ENCODE data around the gene HSPB9.
"Not testable (repeated sequence)": the region's sequence is repeated elsewhere in the genome, so short reads cannot be mapped to it uniquely, and the experiment has no call there.

HSPB9 gene

DNA sequence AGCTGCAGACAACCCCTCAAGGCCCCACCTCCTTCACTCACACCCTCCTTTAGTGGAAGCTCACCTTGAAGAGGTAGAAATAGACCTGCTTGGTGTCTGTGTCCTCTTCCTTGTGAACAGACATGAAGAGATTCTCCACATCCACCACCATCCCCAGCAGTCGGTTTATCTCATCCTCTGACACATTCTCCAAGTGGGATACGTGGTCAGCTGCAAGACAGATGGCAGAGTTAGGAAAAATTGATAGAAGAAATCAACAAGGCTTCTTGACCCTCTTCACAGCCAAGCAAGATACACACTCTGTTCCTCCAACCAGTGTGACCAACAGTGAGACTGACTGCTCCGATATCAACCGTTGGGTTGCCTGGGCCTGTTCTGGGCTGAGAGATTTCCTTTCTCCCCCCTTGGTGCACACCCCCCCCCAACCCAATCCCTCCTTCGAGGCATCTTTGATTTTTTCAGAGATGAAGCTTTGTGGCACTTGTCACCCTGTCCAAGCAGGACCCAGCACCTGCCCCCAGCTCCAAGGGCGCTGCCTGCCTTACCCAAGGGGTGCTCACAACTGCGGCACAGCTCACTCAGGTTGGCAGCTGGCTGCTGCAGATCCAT, 2.3 kb upstream of the HSPB9 start:
- DNase-seq: no peak

DNA sequence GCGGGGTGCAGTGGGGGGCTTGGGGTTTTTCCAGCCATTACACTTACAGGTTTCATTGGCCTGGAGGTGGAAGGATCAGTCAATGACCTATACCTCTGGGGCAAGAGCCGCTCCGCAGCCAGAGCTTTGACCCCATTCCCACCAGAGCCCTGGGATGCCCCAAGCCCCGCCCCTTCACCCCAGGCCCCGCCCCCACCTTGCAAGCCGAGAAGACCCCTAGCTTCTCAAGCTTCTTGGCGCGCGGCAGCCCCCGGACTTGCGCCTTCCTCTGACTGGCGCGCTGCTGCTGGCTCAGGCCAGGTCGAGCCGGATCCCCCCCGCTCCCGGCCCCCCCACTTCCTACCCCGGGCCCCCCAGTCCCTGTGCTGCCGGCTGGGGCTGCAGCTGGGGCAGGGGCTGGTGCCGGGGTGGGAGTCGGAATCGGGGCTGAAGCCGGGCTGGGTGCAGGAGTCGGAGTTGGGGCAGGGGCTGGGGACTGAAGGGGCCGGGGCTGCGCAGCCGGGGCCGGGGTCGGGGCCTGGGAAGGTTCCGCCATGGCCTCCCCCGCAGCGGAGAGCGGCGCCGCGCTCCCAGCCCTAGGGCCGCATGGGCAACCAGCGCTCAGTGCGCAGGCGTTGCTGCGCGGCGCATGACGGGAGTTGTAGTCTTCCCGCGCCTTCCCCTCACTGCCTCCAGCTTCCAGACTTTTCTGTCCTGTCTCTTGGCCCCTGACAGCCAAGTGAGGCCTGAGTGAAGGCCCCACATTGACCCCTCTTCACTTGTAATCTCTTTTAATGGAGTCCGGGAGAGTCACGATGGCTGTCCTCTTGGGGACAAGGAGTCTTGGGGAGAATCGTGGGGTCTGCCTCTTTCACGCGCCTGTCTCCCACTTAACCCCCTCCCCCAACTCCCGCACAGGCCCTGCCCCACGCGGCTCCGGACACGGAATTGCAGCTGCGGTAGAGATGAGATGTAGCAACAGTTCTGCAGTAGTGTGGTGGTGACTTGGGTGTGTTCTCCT, 1.5 kb upstream of the HSPB9 start, which contains the start of gene KAT2A:
Gene KAT2A (minus strand): TSS at position 598 of the 1,000 bp plus-strand sequence. CDS start 63 bp downstream, at position 535.
- DNase-seq: peak; percentile 75

DNA sequence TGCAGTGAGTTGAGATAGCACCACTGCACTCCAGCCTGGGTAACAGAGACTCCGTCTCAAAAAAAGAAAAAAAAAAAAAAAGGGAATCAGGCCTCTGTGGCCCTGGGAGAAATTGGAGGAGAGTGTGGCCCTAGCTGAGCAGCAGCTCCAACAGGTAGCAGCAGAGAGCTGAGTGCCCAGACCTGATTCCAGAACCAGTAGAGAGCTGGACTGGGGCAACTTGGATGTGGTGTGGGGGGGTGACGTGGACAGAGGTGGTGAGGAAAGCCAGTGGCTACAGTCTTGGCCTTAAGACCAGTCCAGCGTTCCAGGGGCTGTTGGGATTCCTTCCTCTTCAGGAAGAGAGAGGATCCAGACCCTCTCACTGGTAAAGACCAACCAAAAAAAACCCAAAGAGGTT, 1.7 kb downstream of the HSPB9 start:
- DNase-seq: no peak

DNA sequence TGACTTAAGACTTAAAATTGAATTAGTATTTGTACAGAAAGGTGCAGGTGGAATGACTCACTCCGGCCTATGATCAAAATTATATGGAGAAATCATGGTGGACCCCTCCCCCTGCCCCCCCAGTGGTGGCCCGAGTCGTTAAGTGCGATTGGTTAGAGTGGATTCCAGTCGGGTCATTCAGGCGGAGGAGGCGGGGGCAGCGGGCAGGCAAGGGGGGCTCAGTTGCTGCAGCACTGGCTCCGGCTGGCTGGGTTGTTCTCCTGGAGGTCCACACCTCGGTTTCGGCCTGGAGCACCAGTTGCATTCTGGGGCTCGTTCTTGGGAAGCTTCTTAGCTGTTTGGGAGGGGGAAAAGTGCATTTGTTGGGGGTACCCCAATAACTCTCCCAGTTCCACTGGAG, 3.0 kb downstream of the HSPB9 start:
- no peak for DNase-seq

DNA sequence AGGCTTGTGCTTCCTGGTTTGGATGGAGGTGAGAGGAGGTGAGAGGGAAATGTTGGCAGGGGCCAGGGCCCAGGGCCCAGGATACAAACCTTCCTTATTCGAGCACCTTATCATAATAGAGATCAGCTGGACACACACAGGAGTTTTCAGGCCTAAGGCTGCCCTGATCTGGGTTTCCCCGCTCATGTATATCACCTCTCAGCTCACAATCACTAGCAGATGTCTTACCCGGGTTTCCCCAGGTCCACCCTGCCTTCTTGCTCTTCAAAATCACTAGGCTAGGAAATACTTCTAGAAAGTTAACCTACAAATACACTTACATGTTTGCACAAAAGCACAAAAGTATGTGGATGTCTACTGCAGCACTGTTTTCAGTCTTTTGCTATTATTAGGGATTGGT, 4.2 kb downstream of the HSPB9 start:
- DNase-seq: no peak

DNA sequence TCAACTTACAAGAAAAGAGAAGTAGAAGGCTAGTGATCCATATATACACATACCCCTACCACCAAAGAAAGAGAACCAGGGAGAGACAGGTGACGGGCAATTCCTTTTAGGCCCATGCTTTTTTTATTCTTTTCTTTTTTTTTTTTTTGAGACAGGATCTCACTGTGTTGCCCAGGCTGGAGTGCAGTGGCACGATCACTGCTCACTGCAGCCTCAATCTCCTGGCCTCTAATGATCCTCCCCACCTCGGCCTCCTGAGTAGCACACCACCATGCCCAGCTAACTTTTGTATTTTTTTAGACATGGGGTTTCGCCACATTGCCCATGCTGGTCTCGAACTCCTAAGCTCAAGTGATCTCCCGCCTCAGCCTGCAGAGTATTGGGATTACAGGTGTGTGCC, 4.8 kb downstream of the HSPB9 start:
- no peak for DNase-seq

DNA sequence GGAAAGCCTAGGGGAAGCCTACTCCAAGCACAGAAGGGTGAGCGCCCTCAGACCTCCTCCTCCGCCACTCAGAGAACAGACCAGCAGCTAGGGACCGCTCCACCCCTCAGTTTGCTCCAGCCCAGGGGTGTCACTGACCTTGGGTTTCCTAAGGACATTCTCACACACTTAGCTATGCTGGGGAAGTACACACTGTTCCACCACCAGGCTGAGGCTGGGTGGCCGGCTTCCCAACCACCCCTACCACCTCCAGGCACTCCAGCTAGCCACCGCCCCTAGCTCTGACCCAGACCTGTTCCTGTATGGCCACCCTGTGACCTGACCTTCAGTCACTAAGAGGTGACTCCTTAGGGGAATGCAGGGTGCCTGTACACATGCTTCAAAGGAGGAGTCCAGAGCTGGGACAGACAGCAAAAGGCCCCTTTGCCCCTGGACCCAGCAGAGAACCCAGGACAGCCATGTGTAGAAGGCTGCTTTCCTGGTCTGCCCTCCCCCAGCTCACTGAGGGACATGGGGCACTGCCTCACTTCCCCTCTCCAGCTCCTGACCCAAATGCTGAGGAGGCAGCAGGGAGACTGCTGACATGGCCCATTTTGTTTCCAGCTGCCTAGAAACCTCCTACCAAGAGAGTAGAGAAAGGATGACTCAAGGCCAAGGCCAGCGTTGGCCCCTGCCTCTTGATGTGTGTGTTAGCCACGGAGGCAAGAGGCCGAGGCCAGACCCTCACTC, 6.7 kb downstream of the HSPB9 start:
- no peak for DNase-seq

DNA sequence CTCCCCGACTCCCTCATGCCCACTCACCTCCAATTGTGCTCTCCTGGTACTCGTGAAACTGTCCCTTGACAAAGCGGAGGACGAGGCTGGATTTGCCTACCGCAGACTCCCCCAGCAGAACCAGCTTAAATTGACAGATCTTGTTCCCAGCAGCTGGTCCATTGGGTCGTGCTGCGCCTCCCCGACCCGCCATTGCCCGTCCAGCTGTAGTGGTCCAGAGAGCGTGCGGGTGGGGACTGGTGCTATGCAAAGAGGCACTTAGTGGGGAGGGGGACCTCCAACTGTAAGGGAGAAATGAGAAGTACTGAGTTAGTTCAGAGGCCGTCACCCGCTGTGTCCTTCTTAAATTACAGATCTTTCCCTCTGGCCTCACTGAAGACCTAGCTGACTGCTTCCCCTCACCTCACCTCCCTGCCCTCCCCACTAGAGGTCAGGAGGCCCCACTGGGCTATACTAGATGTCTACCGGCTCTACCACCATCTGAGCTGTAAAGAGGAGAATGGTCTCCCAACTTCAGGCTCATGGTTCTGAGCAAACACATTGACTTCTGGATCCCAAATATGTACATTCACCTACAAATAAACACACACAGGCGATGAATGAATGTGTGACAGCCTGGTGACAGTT, 7.8 kb downstream of the HSPB9 start:
- no peak for DNase-seq

DNA sequence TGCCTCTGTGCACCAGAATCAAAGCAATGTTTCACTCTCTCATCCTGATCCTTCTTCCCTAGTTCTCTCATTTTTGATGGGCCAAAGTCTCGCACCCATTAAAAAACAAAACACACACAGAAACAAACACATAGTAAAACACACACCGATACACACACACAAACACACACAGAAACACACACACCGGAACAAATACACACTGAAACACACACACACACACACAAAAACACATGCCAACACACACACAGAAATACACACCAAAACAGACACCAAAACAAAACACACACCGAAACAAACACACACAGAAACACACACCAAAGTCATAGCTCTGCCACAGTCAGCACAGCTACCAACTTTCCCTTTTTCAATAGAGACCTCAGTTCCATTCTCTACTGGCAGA, 8.6 kb downstream of the HSPB9 start:
- no peak for DNase-seq

DNA sequence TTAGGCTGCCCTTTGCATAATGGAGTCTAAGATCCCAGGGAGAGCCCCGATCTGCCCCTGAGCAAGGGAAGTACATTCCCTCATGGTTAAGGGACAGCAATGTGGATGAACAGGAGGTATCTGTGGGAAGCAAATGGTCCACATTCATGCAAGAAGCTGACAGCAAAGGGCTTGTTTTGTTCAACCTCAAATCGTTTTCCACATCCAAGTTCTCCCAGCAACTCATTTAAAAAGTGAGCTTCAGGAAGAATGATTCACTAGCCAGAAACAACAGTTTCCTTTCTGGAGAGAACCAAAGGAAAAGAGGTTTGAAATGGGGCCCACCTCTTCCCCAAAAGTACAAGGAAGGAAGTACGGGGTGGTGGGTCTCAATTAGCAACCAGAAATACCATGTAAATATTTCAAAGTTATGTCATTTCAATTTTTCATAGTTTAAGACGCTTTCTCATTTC, 9.4 kb downstream of the HSPB9 start:
- no peak for DNase-seq

DNA sequence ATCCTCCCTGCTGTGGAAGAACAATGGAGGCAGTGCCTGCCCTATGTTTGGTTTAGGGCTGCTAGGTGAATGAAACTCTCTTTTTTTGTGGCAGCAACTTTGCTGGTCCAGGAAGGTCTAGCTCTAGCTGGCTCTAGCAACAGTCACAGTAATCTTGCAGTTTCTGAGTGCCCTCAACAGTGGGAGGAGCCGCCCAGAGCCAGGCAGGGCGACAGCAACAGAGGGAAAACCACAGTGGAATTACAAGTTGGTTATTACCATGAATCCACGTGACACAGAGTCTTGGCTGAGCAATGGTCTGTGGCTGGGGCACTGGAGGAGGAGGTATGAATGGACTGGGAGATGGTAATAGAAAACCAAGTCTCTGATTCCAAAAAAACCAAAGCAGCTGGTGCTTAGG, 10.3 kb downstream of the HSPB9 start:
- DNase-seq: no peak

DNA sequence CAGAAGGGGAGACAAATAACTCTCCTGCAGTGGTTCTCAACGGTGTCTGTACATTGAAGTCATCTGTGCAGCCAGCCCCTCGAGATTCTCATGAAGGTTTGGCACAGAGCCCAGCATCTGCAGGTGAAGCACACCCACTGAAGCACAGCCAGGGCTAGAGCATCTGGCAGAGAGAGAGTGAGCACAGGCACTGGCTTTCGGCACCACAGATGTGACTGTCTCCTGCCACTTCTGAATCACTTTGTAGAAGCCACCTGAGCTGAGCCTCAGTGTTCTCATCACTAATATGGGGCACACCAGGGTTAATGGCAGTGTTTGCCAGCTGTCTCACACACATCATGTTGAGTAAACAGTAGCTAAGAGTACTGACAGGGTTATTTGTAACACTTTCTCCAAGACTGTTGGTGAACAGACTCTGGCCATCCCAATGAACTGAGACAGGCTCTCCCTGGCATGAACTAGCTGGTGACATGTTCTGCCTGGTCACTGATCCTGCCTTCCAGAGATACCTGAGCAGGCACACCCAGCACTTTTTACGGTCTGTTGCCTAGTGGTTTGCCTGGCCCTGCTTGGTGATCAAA, 10.9 kb downstream of the HSPB9 start:
- peak; percentile 98 for DNase-seq

DNA sequence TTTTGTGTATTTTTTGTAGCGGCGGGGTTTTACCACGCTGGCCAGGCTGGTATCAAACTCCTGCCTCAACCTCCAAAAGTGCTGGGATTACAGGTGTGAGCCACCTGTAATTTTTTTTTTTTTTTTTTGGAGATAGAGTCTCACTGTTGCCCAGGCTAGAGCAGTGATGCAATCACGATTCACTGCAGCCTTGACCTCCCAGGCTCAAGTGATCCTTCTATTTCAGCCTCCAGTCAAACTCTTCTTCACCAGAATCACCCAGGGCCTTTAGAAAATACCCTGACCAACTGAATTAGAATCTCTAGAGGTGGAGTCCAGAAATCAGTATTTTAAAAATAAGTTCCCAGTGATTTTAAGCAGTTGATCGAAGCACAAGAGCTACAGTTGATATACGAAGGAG, 12.5 kb downstream of the HSPB9 start:
- DNase-seq: no peak

DNA sequence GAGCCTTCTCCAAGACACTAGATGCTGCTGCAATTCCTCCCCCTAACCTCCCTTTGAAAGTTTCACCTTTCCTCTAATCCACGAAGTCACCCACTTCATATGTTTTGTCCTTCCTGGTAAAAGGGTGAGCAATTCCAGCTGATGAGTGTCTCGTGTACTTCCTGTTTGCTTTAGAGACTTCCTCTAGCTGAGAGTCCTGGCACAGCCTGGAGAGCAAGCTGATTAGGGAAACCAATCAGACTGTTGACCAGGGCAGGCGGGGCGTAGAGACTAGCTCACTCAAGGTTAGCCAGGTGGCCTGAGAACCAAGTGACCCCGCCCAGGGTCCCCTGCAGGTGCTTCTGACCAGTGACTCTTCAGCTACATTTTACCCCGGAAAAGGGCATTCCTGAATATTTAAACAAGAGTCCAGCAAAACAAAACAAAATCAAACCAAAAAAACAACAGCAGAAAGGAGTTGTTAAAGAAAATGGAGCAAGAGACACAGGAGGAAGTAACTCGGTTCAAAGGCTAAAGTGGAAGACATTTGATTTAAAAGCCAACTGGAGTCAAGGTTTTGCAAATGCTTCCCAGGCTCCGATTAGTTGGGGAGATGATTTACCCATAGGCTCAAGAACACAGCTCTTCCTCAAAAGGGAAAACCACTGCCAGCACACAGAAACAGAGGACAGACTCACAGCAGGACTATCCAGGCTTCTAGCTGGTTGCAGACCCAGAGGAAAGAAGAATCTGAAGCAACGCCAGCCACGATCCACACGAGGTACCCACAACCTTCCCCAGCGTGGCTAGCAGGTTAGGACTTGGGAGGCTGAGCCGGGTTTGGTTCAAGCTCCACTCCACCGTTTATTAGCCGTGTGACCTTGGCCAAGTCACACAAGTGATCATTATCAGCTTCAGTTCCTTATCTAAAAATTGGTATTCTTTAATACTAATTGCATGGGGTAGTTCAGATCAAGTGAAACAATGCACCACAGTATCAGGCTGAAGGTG, 13.4 kb downstream of the HSPB9 start:
- no peak for DNase-seq

DNA sequence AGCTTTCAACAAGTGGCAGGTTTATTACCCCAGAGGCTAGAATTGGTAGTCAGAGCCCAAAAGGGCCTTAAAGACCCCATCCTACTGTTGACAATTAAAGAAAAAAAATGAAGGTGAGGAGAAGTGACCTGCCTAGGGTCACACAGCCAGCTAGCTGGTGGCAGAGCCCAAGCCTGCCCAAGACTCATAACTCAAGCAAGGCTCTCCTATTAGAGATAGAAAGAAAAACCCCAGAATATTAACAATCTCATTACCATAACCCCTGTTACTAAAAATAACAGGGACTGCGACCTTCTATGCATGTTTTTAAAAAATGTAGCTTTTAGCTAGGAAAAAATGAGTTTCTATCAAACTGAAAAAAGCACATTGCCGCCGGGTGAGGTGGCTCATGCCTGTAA, 14.0 kb downstream of the HSPB9 start:
- no peak for DNase-seq

DNA sequence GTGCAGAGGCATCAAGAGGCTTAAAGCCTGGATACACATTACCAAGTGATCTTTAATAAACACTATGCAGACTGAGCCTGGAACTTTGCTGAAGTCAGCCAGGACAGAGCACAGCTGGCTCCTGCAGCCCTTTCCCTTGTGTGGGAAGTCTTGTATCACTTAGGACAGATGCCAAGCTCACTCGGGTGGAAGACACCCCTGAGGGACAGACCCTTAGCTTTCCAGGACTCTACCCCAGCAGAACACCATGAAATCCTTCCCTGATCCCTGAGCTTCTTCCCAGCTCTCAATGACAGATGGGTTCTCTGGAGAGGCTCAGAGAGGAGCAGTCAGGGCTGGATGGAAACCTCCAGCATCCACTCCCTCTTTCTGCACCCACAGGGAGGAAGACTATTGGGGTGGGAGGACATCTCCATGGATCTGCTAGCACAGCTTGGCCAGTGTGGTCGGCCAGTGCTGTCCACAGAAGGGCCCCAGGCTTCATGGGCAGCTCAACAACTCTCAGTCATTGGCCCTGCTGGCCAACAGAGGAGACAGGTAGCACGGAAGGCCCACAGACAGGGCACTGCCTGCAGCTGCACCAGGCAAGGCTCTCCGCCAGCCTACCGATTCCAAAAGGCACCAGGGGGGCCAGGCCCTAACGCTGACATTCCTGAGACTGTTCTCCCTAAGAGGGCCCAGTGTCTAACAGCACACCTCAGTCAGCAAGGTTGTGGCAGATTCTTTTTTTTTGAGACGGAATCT, 16.3 kb downstream of the HSPB9 start:
- DNase-seq: peak; percentile 47

DNA sequence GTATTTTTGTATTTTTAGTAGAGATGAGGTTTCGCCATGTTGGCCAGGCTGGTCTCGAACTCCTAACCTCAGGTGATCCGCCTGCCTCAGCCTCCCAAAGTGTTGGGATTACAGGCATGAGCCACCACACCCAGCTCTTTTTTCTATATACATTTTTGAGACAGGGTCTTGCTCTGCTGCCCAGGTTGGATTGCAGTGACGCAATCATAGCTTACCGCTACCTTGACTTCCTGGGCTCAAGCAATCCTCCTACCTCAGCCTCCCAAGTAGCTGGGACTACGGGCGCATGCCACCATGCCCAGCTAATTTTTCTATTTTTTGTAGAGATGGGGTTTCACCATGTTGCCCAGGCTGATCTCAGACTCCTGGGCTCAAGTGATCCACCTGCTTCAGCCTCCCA, 18.1 kb downstream of the HSPB9 start:
- not testable (repeated sequence) for DNase-seq

DNA sequence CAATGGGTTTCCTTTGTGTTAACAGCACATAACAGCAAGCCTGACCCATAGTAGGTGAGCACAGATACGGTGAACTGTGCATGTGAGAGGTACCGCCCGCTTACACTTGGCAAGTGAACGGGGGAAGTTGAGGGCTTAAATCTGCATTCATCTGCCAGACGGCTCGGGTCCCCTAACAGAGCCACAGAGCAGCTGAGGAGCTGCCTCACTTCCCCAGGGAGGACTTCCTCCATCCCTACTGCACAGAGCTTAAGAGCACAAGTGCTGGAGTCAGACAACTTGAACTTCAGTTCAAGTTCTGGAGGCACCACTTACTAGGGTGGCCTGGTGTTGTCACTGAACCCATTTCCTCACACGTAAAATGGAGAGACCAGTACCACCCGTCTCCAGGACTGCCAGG, 18.8 kb downstream of the HSPB9 start:
- DNase-seq: no peak

DNA sequence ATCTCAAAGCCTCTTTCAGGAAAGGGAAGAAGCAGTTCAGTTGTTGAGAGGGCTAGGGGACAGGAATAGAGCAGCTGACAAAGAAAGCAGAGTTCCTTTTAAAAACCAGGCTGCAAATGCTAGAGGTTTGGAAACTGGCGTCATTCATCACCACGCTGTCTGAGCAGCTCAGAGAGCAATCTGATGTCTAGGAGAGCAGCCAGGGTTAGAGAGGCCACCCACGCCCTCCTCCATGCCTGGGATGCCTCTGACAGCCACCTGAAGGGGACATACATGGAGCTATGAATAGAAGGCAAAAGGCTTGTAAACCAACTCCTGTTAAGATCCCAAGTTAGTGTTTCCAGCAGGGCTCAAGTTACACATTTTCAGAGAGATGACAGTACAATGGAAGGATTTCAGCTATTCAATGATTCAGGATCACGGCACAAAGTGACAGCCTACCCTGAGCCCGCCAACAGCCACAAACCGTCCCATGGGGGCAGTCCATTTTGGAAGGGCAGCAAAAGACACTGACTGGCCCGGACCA, 19.8 kb downstream of the HSPB9 start:
- DNase-seq: no peak

DNA sequence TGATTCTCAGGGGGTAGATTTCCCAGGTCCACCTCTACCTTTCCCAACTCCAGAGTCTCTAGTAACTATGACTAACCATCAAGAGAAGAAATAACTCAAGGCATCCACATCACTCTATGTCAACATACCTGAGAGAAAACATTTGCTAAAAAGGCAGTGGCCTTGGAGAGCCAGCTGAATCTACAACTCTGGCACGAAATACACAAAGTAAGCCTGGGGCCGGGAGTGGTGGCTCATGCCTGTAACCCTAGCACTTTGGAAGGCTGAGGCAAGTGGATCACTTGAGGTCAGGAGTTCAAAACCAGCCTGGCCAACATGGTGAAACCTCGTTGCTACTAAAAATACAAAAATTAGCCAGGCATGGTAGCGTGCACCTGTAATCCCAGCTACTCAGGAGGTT, 20.5 kb downstream of the HSPB9 start:
- DNase-seq: not testable (repeated sequence)

Measured in NCI-H2171 (cell line).